Measurements from ENCODE around the gene TSHZ2. TPM values are rescaled to one million over a fixed set of nuclear protein-coding genes. Genes with fewer than 3 reads are reported as not detected.
"Not testable (repeated sequence)": the region's sequence is repeated elsewhere in the genome, so short reads cannot be mapped to it uniquely, and the experiment has no call there.

Gene TSHZ2
- total RNA-seq, 1 experiment from 2014 or later: not detected

GRCh38 chr20:53395188-53395923, 423.2 kb downstream of the TSHZ2 start:
- in situ Hi-C loops (cut with HindIII; ENCODE audit: low sequenced_read_pairs): no loop called here
- DNase-seq (ENCODE audit: low spot score): no peak

- DNase-seq (ENCODE audit: low spot score): no peak
- in situ Hi-C loops (cut with HindIII; ENCODE audit: low sequenced_read_pairs): no loop called here
Measured at GRCh38 chr20:53399083-53399482, 426.9 kb downstream of the TSHZ2 start.

GRCh38 chr20:53399592-53400335, 427.6 kb downstream of the TSHZ2 start:
- in situ Hi-C loops (cut with HindIII; ENCODE audit: low sequenced_read_pairs): no loop called here
- no peak for DNase-seq (ENCODE audit: low spot score)

- in situ Hi-C loops (cut with HindIII; ENCODE audit: low sequenced_read_pairs): no loop called here
Measured at GRCh38 chr20:53402233-53403005, 430.3 kb downstream of the TSHZ2 start.

GRCh38 chr20:53403029-53403428, 430.9 kb downstream of the TSHZ2 start:
- in situ Hi-C loops (cut with HindIII; ENCODE audit: low sequenced_read_pairs): no loop called here
- DNase-seq (ENCODE audit: low spot score): no peak

More at GRCh38 chr20:53402233-53403005, 430.3 kb downstream of the TSHZ2 start:
- no peak for DNase-seq (ENCODE audit: low spot score)

GRCh38 chr20:53405139-53405538, 433.0 kb downstream of the TSHZ2 start:
- DNase-seq (ENCODE audit: low spot score): no peak
- in situ Hi-C loops (cut with HindIII; ENCODE audit: low sequenced_read_pairs): no loop called here

- DNase-seq (ENCODE audit: low spot score): no peak
- in situ Hi-C loops (cut with HindIII; ENCODE audit: low sequenced_read_pairs): no loop called here
Measured at GRCh38 chr20:53406580-53406979, 434.4 kb downstream of the TSHZ2 start.

GRCh38 chr20:53408691-53409446, 436.7 kb downstream of the TSHZ2 start:
- DNase-seq (ENCODE audit: low spot score): no peak
- in situ Hi-C loops (cut with HindIII; ENCODE audit: low sequenced_read_pairs): no loop called here

- in situ Hi-C loops (cut with HindIII; ENCODE audit: low sequenced_read_pairs): no loop called here
- DNase-seq (ENCODE audit: low spot score): no peak
Measured at GRCh38 chr20:53409447-53409717, 437.2 kb downstream of the TSHZ2 start.

- DNase-seq (ENCODE audit: low spot score): no peak
- in situ Hi-C loops (cut with HindIII; ENCODE audit: low sequenced_read_pairs): no loop called here
Measured at GRCh38 chr20:53411129-53411528, 439.0 kb downstream of the TSHZ2 start.

- in situ Hi-C loops (cut with HindIII; ENCODE audit: low sequenced_read_pairs): no loop called here
- DNase-seq (ENCODE audit: low spot score): no peak
Measured at GRCh38 chr20:53411891-53412290, 439.7 kb downstream of the TSHZ2 start.

GRCh38 chr20:53412577-53413185, 440.5 kb downstream of the TSHZ2 start:
- in situ Hi-C loops (cut with HindIII; ENCODE audit: low sequenced_read_pairs): no loop called here
- DNase-seq (ENCODE audit: low spot score): no peak

- in situ Hi-C loops (cut with HindIII; ENCODE audit: low sequenced_read_pairs): no loop called here
- no peak for DNase-seq (ENCODE audit: low spot score)
Measured at GRCh38 chr20:53413186-53413631, 441.1 kb downstream of the TSHZ2 start.

GRCh38 chr20:53413845-53414244, 441.7 kb downstream of the TSHZ2 start:
- in situ Hi-C loops (cut with HindIII; ENCODE audit: low sequenced_read_pairs); DNase-seq (ENCODE audit: low spot score): not testable (repeated sequence)

- in situ Hi-C loops (cut with HindIII; ENCODE audit: low sequenced_read_pairs): no loop called here
- DNase-seq (ENCODE audit: low spot score): no peak
Measured at GRCh38 chr20:53419693-53420460, 447.7 kb downstream of the TSHZ2 start.

GRCh38 chr20:53421343-53421742, 449.2 kb downstream of the TSHZ2 start:
- in situ Hi-C loops (cut with HindIII; ENCODE audit: low sequenced_read_pairs): no loop called here

GRCh38 chr20:53422039-53422438, 449.9 kb downstream of the TSHZ2 start:
- no peak for DNase-seq (ENCODE audit: low spot score)
- in situ Hi-C loops (cut with HindIII; ENCODE audit: low sequenced_read_pairs): no loop called here

More at GRCh38 chr20:53421343-53421742, 449.2 kb downstream of the TSHZ2 start:
- no peak for DNase-seq (ENCODE audit: low spot score)

GRCh38 chr20:53423587-53424146, 451.5 kb downstream of the TSHZ2 start:
- in situ Hi-C loops (cut with HindIII; ENCODE audit: low sequenced_read_pairs): no loop called here

More at GRCh38 chr20:53423587-53424146, 451.5 kb downstream of the TSHZ2 start:
- DNase-seq (ENCODE audit: low spot score): no peak
